Measurements from ENCODE around the gene CCL7.
"Not testable (repeated sequence)": the region's sequence is repeated elsewhere in the genome, so short reads cannot be mapped to it uniquely, and the experiment has no call there.

CCL7 gene

GRCh38 chr17:34226744-34227034 is 43.3 kb upstream of the CCL7 start:
- in situ Hi-C loops (cut with MboI; ENCODE audit: low pct_unique_long_range_greater_than_20kb, low sequenced_read_pairs, unreplicated experiment) = no loop called here
- TF ChIP-seq, protein P1, sequence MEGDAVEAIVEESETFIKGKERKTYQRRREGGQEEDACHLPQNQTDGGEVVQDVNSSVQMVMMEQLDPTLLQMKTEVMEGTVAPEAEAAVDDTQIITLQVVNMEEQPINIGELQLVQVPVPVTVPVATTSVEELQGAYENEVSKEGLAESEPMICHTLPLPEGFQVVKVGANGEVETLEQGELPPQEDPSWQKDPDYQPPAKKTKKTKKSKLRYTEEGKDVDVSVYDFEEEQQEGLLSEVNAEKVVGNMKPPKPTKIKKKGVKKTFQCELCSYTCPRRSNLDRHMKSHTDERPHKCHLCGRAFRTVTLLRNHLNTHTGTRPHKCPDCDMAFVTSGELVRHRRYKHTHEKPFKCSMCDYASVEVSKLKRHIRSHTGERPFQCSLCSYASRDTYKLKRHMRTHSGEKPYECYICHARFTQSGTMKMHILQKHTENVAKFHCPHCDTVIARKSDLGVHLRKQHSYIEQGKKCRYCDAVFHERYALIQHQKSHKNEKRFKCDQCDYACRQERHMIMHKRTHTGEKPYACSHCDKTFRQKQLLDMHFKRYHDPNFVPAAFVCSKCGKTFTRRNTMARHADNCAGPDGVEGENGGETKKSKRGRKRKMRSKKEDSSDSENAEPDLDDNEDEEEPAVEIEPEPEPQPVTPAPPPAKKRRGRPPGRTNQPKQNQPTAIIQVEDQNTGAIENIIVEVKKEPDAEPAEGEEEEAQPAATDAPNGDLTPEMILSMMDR (IDR thresholded peaks at IDR 0.05; ENCODE audit: extremely low read depth, insufficient read depth, missing control alignments) = no peak
- DNase-seq (ENCODE audit: low spot score) = no peak

GRCh38 chr17:34227293-34227692 is 42.7 kb upstream of the CCL7 start:
- in situ Hi-C loops (cut with MboI; ENCODE audit: low pct_unique_long_range_greater_than_20kb, low sequenced_read_pairs, unreplicated experiment); DNase-seq (ENCODE audit: low spot score): not testable (repeated sequence)

- TF ChIP-seq, protein P1 (IDR thresholded peaks at IDR 0.05; ENCODE audit: extremely low read depth, insufficient read depth, missing control alignments) = no peak
- in situ Hi-C loops (cut with MboI; ENCODE audit: low pct_unique_long_range_greater_than_20kb, low sequenced_read_pairs, unreplicated experiment) = no loop called here
- DNase-seq (ENCODE audit: low spot score) = no peak
Observed at GRCh38 chr17:34227707-34228106, 42.3 kb upstream of the CCL7 start.

GRCh38 chr17:34228781-34229180 is 41.2 kb upstream of the CCL7 start:
- DNase-seq (ENCODE audit: low spot score) = no peak
- in situ Hi-C loops (cut with MboI; ENCODE audit: low pct_unique_long_range_greater_than_20kb, low sequenced_read_pairs, unreplicated experiment) = no loop called here
- TF ChIP-seq, protein P1 (IDR thresholded peaks at IDR 0.05; ENCODE audit: extremely low read depth, insufficient read depth, missing control alignments) = no peak

GRCh38 chr17:34230342-34230741 is 39.7 kb upstream of the CCL7 start:
- in situ Hi-C loops (cut with MboI; ENCODE audit: low pct_unique_long_range_greater_than_20kb, low sequenced_read_pairs, unreplicated experiment) = no loop called here
- no peak for DNase-seq (ENCODE audit: low spot score)
- TF ChIP-seq, protein P1 (IDR thresholded peaks at IDR 0.05; ENCODE audit: extremely low read depth, insufficient read depth, missing control alignments) = no peak

DNA sequence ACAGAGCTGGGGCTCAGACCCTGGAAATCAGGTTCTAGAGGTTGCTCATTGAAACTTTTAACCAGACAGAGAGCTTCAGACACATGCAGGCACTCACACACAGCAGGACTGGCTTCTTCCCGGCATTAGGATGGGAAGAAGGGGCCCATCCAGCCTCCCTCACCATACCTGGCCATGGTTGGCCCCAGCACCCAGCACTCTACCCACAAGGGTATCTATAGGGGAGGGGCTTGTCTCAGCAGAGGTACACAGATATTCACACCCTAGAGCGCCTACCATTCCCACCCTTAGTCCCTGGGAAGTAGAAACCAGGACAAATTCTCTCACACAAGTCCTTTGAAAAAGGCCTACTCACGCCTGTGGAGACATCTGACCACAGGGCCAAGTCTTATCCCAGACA is 35.4 kb upstream of the CCL7 start:
- in situ Hi-C loops (cut with MboI; ENCODE audit: low pct_unique_long_range_greater_than_20kb, low sequenced_read_pairs, unreplicated experiment) = no loop called here
- TF ChIP-seq, protein P1 (IDR thresholded peaks at IDR 0.05; ENCODE audit: extremely low read depth, insufficient read depth, missing control alignments) = no peak
- no peak for DNase-seq (ENCODE audit: low spot score)

GRCh38 chr17:34235389-34236028 is 34.5 kb upstream of the CCL7 start:
- in situ Hi-C loops (cut with MboI; ENCODE audit: low pct_unique_long_range_greater_than_20kb, low sequenced_read_pairs, unreplicated experiment) = no loop called here
- DNase-seq (ENCODE audit: low spot score) = no peak
- TF ChIP-seq, protein P1 (IDR thresholded peaks at IDR 0.05; ENCODE audit: extremely low read depth, insufficient read depth, missing control alignments) = no peak

Measured in GM13977 (cell line).